HepG2 (cell line): ENCODE results near the gene FAM89B. TPM values are rescaled to one million over a fixed set of nuclear protein-coding genes. Genes with fewer than 3 reads are reported as not detected.

Source experiments
- ASH2L ChIP-seq: fragments of 300-600, 200-600 bp; sonication (generic); IDR thresholded peaks from 2 replicates; pipeline ENCODE4 v1.7.0; 2017; ENCODE audit warnings: low read depth, mild to moderate bottlenecking, moderate library complexity, mixed read lengths, low read length; ENCODE audit not compliant: insufficient read length
- ATAD3A ChIP-seq: sonication (generic); formaldehyde crosslinking; IDR thresholded peaks from 2 replicates; pipeline ENCODE4 v1.4.0; 2020; ENCODE audit warnings: missing genetic modification reagents
- CCDC6 ChIP-seq: sonication (generic); formaldehyde crosslinking; IDR thresholded peaks from 2 replicates; pipeline ENCODE4 v1.8.1; 2022; ENCODE audit warnings: mild to moderate bottlenecking, missing genetic modification reagents, moderate library complexity
- CSRNP1 ChIP-seq: sonication (generic); formaldehyde crosslinking; IDR thresholded peaks from 2 replicates; pipeline ENCODE4 v1.8.1; 2023; ENCODE audit warnings: mild to moderate bottlenecking, missing genetic modification reagents
- DMAP1 ChIP-seq: IDR thresholded peaks from 2 replicates; pipeline ENCODE4 v1.6.1; 2016
- ELK4 ChIP-seq: sonication (generic); formaldehyde crosslinking; IDR thresholded peaks from 2 replicates; pipeline ENCODE4 v1.9.0; 2021; ENCODE audit warnings: missing genetic modification reagents, borderline replicate concordance
- HINFP ChIP-seq: sonication (generic); formaldehyde crosslinking; IDR thresholded peaks from 2 replicates; pipeline ENCODE4 v1.4.0; 2020; ENCODE audit warnings: low read depth, mild to moderate bottlenecking, missing genetic modification reagents
- JUND ChIP-seq: sonication (generic); formaldehyde crosslinking; IDR thresholded peaks from 2 replicates; pipeline ENCODE4 v1.8.0; 2022; ENCODE audit warnings: mild to moderate bottlenecking, missing genetic modification reagents
- KLF11 ChIP-seq: IDR thresholded peaks from 2 replicates; pipeline ENCODE4 v1.6.1; 2016; ENCODE audit warnings: missing compliant biosample characterization
- KLF12 ChIP-seq: sonication (generic); formaldehyde crosslinking; IDR thresholded peaks from 2 replicates; pipeline ENCODE4 v1.4.0; 2020; ENCODE audit warnings: missing genetic modification reagents, borderline replicate concordance
- MAZ ChIP-seq, 2 experiments: sonication (generic) in 1 of 2; formaldehyde crosslinking in 1 of 2; IDR thresholded peaks; 2 replicates each; pipeline versions ENCODE4 v1.5.0 to v1.6.1; 2012 to 2020; ENCODE audit warnings: low read depth in 2 of 2, mild to moderate bottlenecking in 2 of 2, borderline replicate concordance in 1 of 2, improper control_type of control experiment in 1 of 2, low read length in 1 of 2, missing genetic modification reagents in 1 of 2, moderate library complexity in 1 of 2
- MXD3 ChIP-seq: IDR thresholded peaks from 2 replicates; pipeline ENCODE4 v1.6.1; 2016; ENCODE audit warnings: mild to moderate bottlenecking, missing biosample characterization, missing genetic modification reagents
- NPAS2 ChIP-seq: sonication (generic); formaldehyde crosslinking; IDR thresholded peaks from 2 replicates; pipeline ENCODE4 v1.8.0; 2022; ENCODE audit warnings: mild to moderate bottlenecking, missing genetic modification reagents, borderline replicate concordance
- PHF8 ChIP-seq: sonication (generic); formaldehyde crosslinking; IDR thresholded peaks from 2 replicates; pipeline ENCODE4 v1.5.0; 2020; ENCODE audit warnings: missing genetic modification reagents
- SAP130 ChIP-seq: IDR thresholded peaks from 2 replicates; pipeline ENCODE4 v1.6.1; 2016; ENCODE audit warnings: low read depth
- SMC3 ChIP-seq: IDR thresholded peaks from 2 replicates; pipeline ENCODE4 v1.6.1; 2011; ENCODE audit warnings: low read length, improper control_type of control experiment
- SRSF4 ChIP-seq: fragments of 200-400 bp; formaldehyde crosslinking; IDR thresholded peaks from one replicate; pipeline ENCODE4 v1.6.1; 2018; ENCODE audit warnings: mild to moderate bottlenecking, low read depth, low read length, moderate library complexity; ENCODE audit not compliant: poor library complexity, severe bottlenecking
- TGIF2 ChIP-seq: IDR thresholded peaks from 2 replicates; pipeline ENCODE4 v1.6.1; 2016; ENCODE audit warnings: control low read depth, missing compliant biosample characterization
- ZBTB34 ChIP-seq: sonication (generic); formaldehyde crosslinking; IDR thresholded peaks from 2 replicates; pipeline ENCODE4 v1.8.0; 2022; ENCODE audit warnings: mild to moderate bottlenecking, missing genetic modification reagents
- ZFP62 ChIP-seq: sonication (generic); formaldehyde crosslinking; IDR thresholded peaks from 2 replicates; pipeline ENCODE4 v1.4.0; 2020; ENCODE audit warnings: missing genetic modification reagents
- ZNF335 ChIP-seq: sonication (generic); formaldehyde crosslinking; IDR thresholded peaks from 2 replicates; pipeline ENCODE4 v1.4.0; 2020; ENCODE audit warnings: missing genetic modification reagents
- ZNF572 ChIP-seq: sonication (generic); formaldehyde crosslinking; IDR thresholded peaks from 2 replicates; pipeline ENCODE4 v1.5.1; 2020; ENCODE audit warnings: mild to moderate bottlenecking, missing genetic modification reagents
- ZNF768 ChIP-seq: sonication (generic); formaldehyde crosslinking; IDR thresholded peaks from 2 replicates; pipeline ENCODE4 v1.4.0; 2020; ENCODE audit warnings: missing genetic modification reagents
- ZNF780A ChIP-seq: sonication (generic); formaldehyde crosslinking; IDR thresholded peaks from 2 replicates; pipeline ENCODE4 v1.8.0; 2022; ENCODE audit warnings: mild to moderate bottlenecking, missing genetic modification reagents, moderate library complexity
- ZNF878 ChIP-seq: sonication (generic); formaldehyde crosslinking; IDR thresholded peaks from 2 replicates; pipeline ENCODE4 v1.8.1; 2023; ENCODE audit warnings: mild to moderate bottlenecking, missing genetic modification reagents, moderate library complexity
- polyA plus RNA-seq, 8 experiments: library from polyadenylated mRNA; depleted of rRNA in 3 of 8; stranded (reverse) in 7 of 8; unstranded in 1 of 8; fragments of >200 nt; fragmentation: Illumina TruSeq in 4 of 8; extraction: Trizol in 4 of 8; gene quantifications; 2 replicates each; pipeline versions ENCODE4 v1.2.1 to v1.2.3, GENCODE V29; 2011 to 2016; ENCODE audit warnings: low read depth in 4 of 8, missing spikeins in 1 of 8, mixed read lengths in 1 of 8; ENCODE audit not compliant: insufficient read depth in 1 of 8
- total RNA-seq, 5 experiments: library from RNA; depleted of rRNA; stranded (reverse); fragments of >200 nt; fragmentation: Illumina TruSeq; extraction: Trizol; gene quantifications; 2 replicates each; pipeline ENCODE4 v1.2.3, GENCODE V29; 2016; ENCODE audit warnings: low read depth in 1 of 5

Gene FAM89B
- total and polyA plus RNA-seq, 2 of the 13 experiments (the other 11 are each of a cell fraction or from before 2014, with no cell fraction given): 5.7 to 8.0 TPM

GRCh38 chr11:65615950-65616574 lies 43.7 kb downstream of the FAM89B start (continued):
- TF ChIP-seq NPAS2 (CRISPR knock-in tag) (no peak), ZNF572 (CRISPR knock-in tag) (no peak), DMAP1 (CRISPR knock-in tag) (no peak), SRSF4 (no peak), ZNF780A (CRISPR knock-in tag) (no peak), MAZ (IDR thresholded peaks at IDR 0.05; ENCODE audit: borderline replicate concordance, low read depth, low read length) (no peak), MAZ (CRISPR knock-in tag; IDR thresholded peaks at IDR 0.05; ENCODE audit: low read depth) (peak; percentile 40; the same call in 1 of the 2 replicates), ASH2L (peak; percentile 29), SAP130 (no peak; the same call in 1 of the 2 replicates), ZBTB34 (CRISPR knock-in tag) (no peak), CSRNP1 (CRISPR knock-in tag) (0 out of 2 replicates have a peak, but pooled peaks have one; percentile 40), CCDC6 (CRISPR knock-in tag) (0 out of 2 replicates have a peak, but pooled peaks have one; percentile 10), ZFP62 (no peak), JUND (CRISPR knock-in tag) (peak; percentile 13; the same call in 1 of the 2 replicates), ATAD3A (CRISPR knock-in tag) (no peak), MXD3 (CRISPR knock-in tag) (peak; percentile 27; the same call in 1 of the 2 replicates), TGIF2 (CRISPR knock-in tag) (peak; percentile 49; the same call in 1 of the 2 replicates), KLF12 (CRISPR knock-in tag) (no peak), ZNF335 (CRISPR knock-in tag) (no peak), SMC3 (no peak), ZNF878 (CRISPR knock-in tag) (no peak), ELK4 (no peak), PHF8 (CRISPR knock-in tag) (peak; percentile 13; the same call in 1 of the 2 replicates), HINFP (no peak), KLF11 (no peak), ZNF768 (no peak)
